ENCODE results near the gene MRPL18.

GRCh38 chr6:159821726-159822125, 31.5 kb downstream of the MRPL18 start:
- TF ChIP-seq CTCF (conservative IDR thresholded peaks at IDR 0.05; ENCODE audit: low read depth, low read length) (no peak), RAD21 (IDR thresholded peaks at IDR 0.05; ENCODE audit: low read length) (no peak), POLR2A (IDR thresholded peaks at IDR 0.05; ENCODE audit: low read depth, low read length) (no peak), MXI1 (IDR thresholded peaks at IDR 0.05; ENCODE audit: borderline replicate concordance, low read depth, low read length) (no peak), CEBPB (IDR thresholded peaks at IDR 0.05; ENCODE audit: low read depth, low read length) (no peak), SMC3 (IDR thresholded peaks at IDR 0.05; ENCODE audit: low read depth, low read length) (no peak), USF2 (IDR thresholded peaks at IDR 0.05; ENCODE audit: low read depth, low read length) (no peak), RFX5 (IDR thresholded peaks at IDR 0.05; ENCODE audit: low read depth, low read length) (no peak), RCOR1 (IDR thresholded peaks at IDR 0.05; ENCODE audit: insufficient replicate concordance, low read length) (no peak), MAFK (IDR thresholded peaks at IDR 0.05; ENCODE audit: low read depth, low read length) (no peak)
